ENCODE measurements around the gene BHLHE23.

DNA sequence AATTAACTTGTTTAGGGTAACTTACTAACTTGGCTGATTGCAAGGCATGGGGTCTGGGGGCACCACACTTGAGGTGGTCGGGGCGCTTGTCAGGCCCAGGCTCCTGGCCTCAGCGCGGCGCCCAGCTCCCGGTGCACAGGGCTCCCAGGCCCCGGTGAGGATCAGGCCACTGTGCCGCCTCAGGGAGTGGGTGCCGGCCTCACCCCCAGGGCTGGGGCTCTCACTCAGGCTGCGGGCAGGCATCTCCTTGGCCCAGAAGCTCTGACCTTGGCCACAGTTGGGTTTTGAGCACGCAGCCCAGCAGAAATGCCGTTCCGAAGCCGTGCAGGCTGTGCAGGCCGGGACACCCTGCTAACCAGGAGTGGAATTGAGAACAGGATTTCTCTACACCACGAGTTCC lies 37.8 kb upstream of the BHLHE23 start:
- TF ChIP-seq GABPA (IDR thresholded peaks at IDR 0.05; ENCODE audit: low read depth) (no peak), SMC3 (IDR thresholded peaks at IDR 0.05; ENCODE audit: low read depth, low read length) (no peak), RCOR1 (IDR thresholded peaks at IDR 0.05; ENCODE audit: low read length) (no peak), FOXM1 (IDR thresholded peaks at IDR 0.05; ENCODE audit: low read depth) (no peak), CTCF (IDR thresholded peaks at IDR 0.05) (no peak), RXRA (IDR thresholded peaks at IDR 0.05; ENCODE audit: borderline replicate concordance, low read depth) (no peak), TCF12 (IDR thresholded peaks at IDR 0.05) (no peak)
- TF ChIP-seq, protein P1, sequence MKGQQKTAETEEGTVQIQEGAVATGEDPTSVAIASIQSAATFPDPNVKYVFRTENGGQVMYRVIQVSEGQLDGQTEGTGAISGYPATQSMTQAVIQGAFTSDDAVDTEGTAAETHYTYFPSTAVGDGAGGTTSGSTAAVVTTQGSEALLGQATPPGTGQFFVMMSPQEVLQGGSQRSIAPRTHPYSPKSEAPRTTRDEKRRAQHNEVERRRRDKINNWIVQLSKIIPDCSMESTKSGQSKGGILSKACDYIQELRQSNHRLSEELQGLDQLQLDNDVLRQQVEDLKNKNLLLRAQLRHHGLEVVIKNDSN (IDR thresholded peaks at IDR 0.05; ENCODE audit: borderline replicate concordance, low read depth) = no peak
- TF ChIP-seq, protein P2, sequence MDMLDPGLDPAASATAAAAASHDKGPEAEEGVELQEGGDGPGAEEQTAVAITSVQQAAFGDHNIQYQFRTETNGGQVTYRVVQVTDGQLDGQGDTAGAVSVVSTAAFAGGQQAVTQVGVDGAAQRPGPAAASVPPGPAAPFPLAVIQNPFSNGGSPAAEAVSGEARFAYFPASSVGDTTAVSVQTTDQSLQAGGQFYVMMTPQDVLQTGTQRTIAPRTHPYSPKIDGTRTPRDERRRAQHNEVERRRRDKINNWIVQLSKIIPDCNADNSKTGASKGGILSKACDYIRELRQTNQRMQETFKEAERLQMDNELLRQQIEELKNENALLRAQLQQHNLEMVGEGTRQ (IDR thresholded peaks at IDR 0.05; ENCODE audit: borderline replicate concordance, low read depth, low read length) = no peak

Data from SK-N-SH (cell line).